Measurements from ENCODE around the gene HELT.
"Not testable (repeated sequence)": the region's sequence is repeated elsewhere in the genome, so short reads cannot be mapped to it uniquely, and the experiment has no call there.

Gene HELT, protein sequence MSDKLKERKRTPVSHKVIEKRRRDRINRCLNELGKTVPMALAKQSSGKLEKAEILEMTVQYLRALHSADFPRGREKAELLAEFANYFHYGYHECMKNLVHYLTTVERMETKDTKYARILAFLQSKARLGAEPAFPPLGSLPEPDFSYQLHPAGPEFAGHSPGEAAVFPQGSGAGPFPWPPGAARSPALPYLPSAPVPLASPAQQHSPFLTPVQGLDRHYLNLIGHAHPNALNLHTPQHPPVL

DNA sequence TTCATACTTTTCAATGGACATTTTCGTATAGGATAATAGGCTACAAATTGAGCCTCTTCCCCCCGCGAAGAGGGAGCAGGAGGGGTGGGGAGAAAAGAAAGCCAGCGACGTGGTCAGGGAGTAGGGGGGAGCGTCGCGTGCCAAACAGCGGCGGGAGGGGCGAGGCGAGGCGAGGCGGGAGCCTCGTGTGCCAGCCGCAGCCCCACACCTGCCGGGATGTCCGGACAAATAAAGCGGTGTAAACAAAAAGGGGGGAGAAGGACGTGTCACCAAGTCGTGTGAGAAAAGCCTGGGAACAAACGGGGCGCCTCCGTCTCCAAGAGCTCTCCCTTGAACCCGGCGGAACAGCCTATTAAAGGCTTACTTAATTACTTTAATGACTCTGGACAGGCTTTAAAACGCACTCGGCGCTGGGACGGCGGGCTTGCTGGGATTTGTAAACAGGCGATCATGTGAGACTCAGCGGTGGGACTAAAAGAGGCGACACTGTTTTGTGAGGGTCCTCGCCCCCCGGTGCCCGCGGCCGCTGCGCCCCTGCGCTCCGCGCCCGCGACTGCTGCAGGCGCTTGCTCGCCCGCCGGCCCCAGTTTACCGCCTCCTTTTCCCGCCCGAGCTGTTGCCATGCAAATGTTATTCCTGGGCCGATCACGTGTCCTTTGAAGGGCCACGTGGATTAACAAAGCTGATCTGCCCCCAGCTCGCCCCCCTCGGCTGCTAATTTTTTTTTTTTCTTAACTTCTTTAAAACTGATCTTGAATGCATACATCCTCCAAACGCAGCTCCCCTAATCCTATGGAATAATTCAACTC, at the start of gene HELT:
HELT (plus strand) TSS at position 527 of the 809 bp plus-strand sequence. CDS start 439 bp downstream, outside the sequence.
- no peak for DNase-seq

DNA sequence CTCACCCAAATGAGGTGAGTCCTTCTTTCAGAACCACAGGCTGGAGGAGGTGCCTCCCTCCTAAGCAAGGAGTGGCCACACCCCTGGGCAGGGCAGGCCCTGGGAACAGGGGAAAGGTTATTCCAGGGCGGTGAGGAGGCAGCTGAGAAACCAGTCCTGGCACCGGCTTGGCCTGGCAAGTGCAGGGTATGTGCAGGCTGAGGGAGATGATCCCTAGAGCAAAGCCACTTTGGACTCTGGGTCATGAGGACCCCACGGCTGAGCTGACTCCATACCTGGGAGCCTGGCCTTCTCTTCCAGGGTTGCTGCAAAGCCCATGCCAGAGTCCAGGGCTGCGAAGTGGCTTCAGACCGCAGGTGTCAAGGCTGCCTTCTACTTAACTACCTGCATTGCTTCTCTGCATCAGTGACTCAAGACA, 49.5 kb upstream of the HELT start:
- DNase-seq = no peak

DNA sequence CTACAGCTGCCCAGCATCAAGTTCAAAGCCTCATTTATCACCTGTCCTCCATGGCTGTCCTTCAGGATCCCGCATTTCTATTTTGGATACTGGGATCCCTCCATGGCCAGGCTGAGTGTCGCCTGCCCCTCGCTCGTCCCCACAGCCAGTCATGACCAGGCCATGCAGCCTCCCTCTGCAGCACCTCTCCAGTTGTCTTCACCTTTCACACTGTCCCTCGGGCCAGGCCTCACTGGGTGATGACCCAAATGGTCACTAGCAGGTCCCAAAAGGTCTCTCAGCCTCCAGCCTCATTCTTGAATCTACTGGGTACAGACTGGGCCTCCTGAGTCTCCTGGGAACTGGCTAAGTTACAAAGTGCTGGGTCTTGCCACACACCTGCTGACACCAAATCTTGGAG, 48.7 kb upstream of the HELT start:
- no peak for DNase-seq

DNA sequence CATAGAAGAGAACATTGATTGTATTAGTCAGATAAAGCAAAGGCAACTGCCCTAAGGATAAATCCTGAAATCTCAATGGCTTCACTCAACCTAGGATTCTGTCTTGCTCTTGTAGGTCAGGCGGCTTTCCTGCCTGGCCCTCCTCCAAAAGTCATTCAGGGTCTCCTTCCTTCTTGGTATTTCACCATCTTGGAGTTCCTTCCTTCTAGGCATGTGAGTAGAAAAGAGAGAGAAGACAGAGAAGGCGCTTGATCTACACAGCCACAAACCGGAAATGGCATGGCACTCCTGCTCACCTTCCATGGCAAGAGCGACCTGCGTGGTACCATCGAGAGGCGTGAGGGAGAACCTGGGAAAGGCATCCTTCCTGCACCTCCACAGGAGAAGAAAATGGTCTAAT, 45.3 kb upstream of the HELT start:
- DNase-seq = no peak

DNA sequence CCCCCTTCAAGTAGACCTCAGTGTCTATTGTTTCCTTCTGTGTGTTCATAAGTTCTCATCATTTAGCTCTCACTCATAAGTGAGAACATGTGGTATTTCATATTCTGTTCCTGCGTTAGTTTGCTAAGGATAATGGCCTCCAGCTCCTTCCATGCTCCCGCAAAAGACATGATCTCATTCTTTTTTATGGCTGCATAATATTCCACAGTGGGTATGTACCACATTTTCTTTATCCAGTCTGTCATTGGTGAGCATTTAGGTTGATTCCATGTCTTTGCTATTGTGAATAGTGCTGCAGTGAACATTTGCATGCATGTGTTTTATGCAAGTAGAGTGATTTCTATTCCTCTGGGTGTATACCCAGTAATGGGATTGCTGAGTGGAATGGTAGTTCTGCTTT, 41.9 kb upstream of the HELT start:
- not testable (repeated sequence) for DNase-seq

DNA sequence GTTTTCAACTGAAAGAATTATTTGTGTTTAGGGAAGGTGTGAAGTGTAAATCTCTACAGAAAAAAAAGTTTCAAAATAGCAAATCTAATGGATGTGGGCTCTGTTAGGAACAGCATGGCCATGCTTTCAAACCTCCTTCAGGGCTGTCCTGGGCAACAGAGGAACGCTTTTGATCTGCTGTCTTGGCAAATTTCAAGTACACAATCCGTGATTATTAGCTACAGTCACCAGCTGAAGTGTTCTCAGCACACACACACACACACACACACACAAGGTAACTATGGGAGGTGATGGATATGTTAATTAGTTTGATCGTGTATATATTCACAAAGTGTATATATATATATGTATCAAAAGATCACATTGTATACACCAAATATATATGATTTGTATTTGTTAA, 40.5 kb upstream of the HELT start:
- no peak for DNase-seq

DNA sequence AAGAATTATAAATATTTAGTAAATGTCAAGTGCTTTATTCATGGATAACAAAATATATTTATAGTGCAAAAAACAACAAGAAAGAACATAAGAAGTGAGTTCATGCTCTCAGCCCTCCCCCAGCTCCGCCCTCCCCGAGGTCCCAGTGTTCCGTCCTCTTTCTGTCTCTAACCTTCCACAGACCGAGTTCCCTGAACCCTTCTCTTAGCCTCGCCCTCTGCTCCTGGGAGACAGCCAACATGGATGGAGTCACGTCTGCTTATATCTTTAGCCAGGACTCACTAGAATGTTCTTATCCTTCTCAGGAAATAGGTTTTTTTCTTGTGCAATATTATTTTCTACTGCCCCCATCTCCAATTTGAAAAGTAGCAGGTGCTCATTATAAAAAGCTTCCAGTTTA, 40.1 kb upstream of the HELT start:
- DNase-seq = no peak

DNA sequence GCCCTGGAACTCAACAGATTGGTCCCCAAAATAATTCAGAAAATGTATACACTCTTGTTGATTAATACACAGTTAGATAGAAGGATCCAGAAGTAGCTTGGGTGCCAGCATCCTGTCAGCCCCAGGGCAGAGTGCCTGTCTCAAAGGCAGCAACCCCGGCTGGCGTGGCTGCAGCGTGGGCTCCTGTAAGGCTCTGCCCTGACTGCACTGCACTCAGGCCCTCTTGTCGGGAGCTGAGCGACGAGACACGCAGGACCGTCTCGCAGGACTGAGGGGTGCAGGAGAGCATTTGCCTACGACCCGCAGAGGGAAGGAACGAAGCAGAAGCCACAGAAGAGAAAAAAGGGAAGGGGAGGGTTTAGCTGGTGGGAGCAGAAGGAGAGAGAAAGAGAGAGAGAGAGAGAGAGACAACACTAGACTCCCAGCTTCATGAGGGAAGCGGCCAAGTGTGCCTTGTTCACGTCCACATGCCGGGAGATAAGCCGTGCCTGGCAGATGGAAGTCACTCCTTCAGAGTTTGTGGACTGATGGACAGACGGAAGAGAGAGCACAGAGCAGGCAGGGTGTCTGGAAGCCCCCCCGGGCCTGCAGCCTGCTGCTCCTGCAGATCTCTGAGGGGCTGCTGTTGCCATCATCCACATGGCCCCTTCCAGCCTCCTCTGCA, 38.7 kb upstream of the HELT start:
- DNase-seq = no peak

DNA sequence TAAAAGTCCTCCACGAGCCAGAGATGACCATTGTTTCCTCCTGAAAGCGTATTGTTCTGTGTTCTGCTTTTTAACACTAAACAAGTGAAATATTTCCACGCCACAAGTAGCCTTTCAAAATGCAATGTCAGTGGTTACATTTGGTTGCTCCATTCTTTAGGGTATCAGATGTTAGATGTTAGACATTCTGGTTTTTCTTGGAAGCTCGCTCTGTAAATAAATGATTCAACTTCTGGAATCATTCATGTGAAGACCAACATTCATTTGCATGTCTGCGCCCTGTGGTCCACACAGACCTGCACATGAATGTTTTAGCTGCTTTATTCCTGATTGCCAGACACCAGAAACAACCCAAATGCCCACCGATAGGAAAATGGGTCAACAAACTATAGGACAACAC, 38.0 kb upstream of the HELT start:
- DNase-seq = no peak

DNA sequence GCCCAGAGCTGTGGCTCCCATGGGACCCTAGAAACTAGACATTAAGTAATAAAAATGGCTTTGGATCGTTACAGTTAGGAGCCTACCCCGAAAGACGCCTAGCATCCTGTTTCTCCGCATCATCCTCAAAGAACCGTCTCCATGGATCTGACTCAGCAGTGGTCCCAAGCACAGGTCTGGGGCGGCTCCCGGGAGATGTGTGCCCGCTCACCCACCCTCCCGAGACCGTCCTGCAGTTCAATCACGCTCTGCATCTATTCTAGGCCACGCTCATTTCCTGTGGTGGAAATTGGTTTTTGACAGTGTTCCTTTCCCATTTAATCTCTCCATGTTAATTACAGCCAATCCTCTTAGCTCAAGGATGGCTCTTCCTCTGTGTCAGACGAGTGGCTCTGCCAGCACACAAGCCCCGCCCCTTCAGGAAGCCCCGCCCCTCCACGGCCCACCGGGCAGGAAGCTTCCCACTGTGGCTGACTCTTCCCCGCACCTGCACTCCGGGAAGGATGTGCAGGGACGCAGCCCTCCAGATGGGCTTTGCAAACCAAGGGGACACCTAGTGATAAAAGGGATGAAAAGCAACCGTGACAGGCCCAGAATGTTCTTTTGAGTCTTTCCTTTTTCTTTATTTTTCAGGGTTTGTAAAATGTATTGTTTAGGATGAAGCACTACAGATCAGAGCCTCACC, 34.5 kb upstream of the HELT start:
- DNase-seq = peak; percentile 46

DNA sequence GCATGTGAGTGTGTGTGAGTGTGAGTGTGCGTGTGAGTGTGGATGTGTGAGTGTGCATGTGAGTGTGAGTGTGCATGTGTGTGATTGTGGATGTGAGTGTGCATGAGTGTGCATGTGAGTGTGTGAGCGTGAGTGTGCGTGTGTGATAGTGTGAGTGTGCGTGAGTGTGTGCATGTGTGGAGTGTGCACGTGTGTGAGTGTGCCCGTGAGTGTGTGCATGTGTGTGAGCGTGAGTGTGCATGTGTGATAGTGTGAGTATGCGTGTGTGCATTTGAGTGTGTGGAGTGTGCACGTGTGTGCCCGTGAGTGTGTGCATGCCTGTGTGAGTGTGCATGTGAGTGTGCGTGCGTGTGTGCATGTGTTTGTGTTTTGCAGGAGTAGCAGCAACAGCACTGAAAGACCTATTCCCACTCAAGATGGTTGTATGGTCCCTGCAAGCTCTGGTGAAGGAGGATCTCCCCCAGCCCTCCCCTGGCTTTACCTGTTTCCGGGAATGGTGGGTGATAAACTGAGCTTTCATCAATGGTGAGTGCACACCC, 30.7 kb upstream of the HELT start:
- DNase-seq = no peak

DNA sequence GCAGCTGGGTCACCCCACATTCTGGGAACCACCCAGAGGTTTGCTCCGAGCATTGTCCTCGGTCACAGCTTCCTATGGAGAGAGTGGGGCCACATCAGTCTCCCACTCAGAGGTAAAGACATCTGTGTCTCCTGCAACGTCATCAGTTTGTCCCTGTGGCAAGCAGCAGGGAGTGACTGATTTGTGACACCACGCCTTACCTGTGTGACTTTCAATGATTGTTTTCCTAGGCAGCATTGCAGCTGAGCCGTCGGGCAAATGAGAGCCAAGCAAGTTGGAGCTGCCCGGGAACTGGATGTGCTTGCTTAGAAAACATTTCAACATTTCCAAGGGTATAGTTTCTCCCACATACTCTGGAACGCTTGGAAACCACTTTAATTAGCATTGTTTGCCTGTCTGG, 29.7 kb upstream of the HELT start:
- DNase-seq = no peak

DNA sequence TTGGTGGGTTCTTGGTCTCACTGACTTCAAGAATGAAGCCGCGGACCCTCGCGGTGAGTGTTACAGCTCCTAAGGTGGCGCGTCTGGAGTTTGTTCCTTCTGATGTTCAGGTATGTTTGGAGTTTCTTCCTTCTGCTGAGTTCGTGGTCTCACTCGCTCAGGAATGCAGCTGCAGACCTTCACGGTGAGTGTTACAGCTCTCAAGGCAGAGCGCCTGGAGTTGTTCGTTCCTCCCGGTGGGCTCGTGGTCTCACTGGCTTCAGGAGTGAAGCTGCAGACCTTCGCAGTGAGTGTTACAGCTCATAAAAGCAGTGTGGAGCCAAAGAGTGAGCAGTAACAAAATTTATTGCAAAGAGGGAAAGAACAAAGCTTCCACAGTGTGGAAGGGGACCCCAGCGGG, 29.0 kb upstream of the HELT start:
- not testable (repeated sequence) for DNase-seq

DNA sequence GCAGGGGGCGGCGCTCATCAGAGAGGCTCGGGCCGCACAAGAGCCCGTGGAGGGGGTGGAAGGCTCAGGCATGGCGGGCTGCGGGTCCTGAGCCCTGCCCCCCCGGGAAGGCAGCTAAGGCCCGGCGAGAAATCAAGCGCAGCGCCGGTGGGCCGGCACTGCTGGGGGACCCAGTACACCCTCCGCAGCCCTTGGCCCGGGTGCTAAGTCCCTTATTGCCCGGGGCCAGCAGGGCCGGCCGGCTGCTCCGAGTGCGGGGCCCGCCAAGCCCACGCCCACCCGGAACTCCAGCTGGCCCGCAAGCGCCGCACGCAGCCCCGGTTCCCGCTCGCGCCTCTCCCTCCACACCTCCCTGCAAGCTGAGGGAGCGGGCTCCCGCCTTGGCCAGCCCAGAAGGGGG, 28.2 kb upstream of the HELT start:
- DNase-seq = not testable (repeated sequence)

DNA sequence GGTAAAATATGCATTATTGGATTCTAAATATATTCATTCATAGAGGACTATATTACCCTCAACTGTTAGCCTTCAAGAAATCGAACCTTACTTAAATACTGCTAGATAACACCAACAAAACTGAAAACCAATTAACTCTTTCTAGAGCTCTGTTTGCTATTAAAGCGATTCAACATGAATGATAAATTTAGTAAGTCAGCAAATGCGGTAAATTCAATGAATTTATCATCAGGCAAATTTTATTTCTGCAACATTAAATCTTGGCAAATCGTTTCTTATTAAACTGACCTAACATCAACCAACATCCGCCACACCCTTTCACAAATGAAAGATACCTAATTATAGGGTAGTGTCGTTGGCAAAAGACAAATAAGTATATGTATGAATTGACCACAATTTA, 26.4 kb upstream of the HELT start:
- DNase-seq = no peak

DNA sequence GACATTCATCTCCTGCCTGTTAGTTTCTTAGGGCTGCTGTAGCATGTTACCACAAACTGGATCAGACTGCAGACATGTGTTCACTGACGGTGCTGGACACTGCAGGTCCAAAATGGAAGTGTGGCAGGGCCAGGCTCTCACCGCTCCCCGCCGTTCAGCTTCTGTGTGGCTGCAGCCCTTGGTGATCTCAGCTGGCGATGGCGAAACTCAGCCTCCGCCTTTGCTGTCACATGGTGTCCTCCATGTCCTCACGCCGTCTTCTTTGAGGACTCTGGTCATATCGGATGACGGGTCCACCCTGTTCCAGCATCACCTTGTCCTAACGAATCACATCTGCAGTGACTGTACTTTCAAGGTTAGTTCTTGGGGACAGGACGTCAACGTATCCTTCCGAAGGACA, 25.9 kb upstream of the HELT start:
- DNase-seq = no peak

DNA sequence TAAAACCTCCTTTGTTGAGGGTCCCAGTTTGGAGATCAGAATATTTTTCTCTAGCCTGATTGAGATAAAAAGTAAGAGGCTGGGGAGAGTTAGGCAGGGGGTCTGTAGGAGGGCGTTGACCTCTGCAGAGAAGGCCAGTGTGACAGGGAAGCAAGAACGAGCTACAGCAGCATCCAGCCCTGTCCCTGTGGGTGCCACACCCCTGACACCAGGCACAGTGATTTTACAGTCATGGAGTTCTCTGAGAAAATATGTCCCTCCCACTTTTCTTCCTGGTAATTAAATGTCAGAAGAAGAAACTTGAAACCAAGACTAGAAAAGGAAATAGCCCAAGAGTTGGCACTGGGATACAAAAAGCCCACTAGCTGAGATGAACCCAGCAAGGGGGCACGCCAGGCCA, 25.0 kb upstream of the HELT start:
- no peak for DNase-seq

DNA sequence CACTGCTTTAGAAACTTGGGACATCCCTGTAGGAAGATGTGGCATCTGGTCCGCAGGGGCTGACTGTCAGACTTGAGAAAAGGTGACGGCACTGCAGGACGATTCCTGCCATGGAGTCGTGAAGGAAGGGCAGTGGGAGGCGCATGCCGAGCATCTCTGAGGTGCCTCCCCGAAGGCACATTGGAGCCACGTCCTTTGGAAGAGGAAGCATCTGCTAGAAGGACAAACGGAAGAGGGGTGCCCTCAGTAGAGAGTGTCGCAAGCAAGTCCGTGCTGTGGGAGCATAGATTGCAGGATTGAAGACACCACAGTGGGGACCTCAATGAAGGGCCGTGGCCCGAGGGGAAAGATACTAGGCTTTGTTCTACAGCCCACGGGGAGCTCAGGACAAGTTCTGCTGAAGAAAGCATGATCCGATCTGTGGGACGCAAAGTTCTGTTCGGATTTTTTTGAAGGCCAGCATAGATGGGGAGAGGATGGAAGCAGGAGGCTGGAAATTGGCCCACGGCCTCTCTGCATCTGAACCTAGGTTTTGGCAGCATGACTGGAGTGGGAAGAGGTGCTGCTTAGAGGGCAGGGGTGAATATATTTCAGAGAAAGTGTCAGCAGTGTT, 24.2 kb upstream of the HELT start:
- no peak for DNase-seq

DNA sequence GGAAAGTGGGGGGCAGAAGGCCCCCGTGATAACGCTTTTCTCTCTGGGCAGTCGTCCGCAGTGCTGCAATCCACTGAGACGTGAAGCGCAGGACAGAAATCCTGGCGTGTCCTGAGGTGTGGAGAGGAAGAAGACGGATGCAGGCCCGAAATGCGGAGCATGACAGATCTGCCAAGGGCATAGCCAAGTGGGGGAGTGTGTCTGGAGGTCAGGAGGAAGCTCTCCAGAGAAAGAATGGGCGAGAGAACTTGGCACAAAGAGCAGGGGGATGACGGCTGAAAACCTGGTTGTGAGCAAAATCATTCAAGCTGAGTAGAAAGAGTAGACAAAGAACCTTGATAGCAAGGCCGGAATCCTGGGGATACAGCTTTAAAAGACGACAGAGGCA, 23.7 kb upstream of the HELT start:
- DNase-seq = no peak

DNA sequence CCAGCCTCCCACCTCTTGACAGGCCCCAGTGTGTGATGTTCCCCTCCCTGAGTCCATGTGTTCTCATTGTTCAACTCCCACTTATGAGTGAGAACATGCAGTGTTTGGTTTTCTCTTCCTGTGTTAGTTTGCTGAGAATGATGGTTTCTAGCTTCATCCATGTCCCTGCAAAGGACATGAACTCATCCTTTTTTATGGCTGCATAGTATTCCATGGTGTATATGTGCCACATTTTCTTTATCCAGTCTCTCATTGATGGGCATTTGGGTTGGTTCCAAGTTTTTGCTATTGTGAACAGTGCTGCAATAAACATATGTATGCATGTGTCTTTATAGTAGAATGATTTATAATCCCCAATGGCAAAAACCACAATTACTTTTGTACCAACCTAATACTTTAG, 20.6 kb upstream of the HELT start:
- not testable (repeated sequence) for DNase-seq

DNA sequence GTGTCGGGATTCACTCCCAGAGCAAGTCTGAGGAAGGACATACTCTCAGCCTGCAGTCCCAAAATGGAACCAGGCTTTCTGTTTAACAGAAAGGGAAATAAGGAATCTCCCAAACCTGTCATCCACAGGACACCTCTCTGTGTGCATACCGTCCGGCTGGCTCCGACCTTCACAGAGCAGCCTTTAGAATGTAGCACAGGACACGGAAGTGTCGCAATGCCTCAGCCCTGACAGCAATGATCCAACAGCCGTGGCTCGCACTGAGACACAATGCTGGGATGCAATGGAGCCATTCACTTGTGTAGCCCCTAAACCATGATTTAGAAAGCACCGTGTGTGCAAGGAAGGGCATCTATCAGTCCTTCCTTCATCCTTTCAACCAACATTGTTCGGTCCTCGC, 15.5 kb upstream of the HELT start:
- no peak for DNase-seq

DNA sequence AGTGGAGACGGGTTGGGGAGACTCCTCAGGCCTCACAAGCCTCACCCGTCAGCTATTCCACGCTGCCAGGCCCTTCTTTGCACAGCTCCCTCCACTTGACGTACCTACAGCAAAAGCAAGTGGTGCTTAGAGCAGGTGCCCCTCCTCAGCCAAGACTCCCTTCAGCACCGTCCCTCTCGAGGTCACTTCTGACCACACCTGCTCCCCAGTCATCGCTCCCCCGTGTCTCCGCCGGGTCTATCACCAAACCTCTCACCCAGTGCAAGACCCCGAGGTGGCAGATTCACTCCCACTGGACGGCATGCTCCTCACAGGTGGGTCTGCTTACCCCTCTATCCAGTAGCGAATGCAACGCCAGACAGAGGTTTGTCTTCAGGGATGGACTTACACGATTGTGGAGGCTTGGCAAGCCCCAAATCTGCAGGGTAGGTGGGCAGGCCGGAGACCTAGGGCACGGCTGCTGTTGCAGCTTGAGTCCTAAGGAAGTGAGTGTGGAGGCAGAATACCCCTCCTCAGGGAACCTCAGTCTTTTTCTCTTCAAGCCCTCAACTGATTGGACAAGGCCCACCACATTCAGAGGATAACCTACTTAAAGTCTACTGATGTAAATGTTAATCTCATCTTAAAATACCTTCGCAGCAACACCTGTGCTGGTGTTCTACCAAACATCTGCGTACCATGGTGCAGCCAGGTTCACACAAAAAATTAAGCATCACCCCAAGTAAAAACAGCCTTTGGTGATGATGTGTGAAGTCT, 14.5 kb upstream of the HELT start:
- no peak for DNase-seq

Measured in NCI-H2107 (cell line).